Measurements from ENCODE around the gene GATAD2B. TPM values are rescaled to one million over a fixed set of nuclear protein-coding genes. Genes with fewer than 3 reads are reported as not detected.

The GATAD2B gene
- polyA plus RNA-seq, 1 donor from 2014 or later, result 12.8 TPM

- no peak overlapping the region for H2AFZ ChIP-seq (ENCODE audit: low read depth, low read length)
- no peak overlapping the region for H3K27ac ChIP-seq (ENCODE audit: low read length)
- H3F3A ChIP-seq (ENCODE audit: insufficient read depth, low read length, poor library complexity, severe bottlenecking), result peaks cover 4% of the 10 kb centered on the region
- peaks cover 8% of the 10 kb centered on the region for H3K79me2 ChIP-seq (replicated peaks; ENCODE audit: insufficient read depth, low read length)
- no peak for TF ChIP-seq MXI1 (conservative IDR thresholded peaks at IDR 0.05; ENCODE audit: poor library complexity, severe bottlenecking)
- no peak for TF ChIP-seq SMC3 (conservative IDR thresholded peaks at IDR 0.05; ENCODE audit: poor library complexity)
- no peak for TF ChIP-seq POLR2AphosphoS5 (IDR thresholded peaks at IDR 0.05)
- TF ChIP-seq RAD21 (conservative IDR thresholded peaks at IDR 0.05), result no peak
- TF ChIP-seq EZH2 (IDR thresholded peaks at IDR 0.05; ENCODE audit: borderline replicate concordance, insufficient read depth, low read length, poor library complexity, severe bottlenecking), result no peak
- no peak for TF ChIP-seq CTCF (IDR thresholded peaks at IDR 0.05; ENCODE audit: poor library complexity, severe bottlenecking)
- no peak for TF ChIP-seq REST (IDR thresholded peaks at IDR 0.05; ENCODE audit: borderline replicate concordance)
- TF ChIP-seq EP300 (conservative IDR thresholded peaks at IDR 0.05; ENCODE audit: poor library complexity, severe bottlenecking), result no peak
- no peak for TF ChIP-seq TAF1 (IDR thresholded peaks at IDR 0.05; ENCODE audit: low read depth)
- no peaks in the 10 kb centered on the region for H3K9me2 ChIP-seq (ENCODE audit: insufficient read depth, low read length)
- H4K20me1 ChIP-seq (ENCODE audit: insufficient read depth), result no peaks in the 10 kb centered on the region
- H3K9me3 ChIP-seq (ENCODE audit: low read length), result no peaks in the 10 kb centered on the region
- no peak overlapping the region for H3K4me2 ChIP-seq (ENCODE audit: low read length)
- H3K9ac ChIP-seq (ENCODE audit: low read length), result no peak overlapping the region
- H3K27me3 ChIP-seq (ENCODE audit: insufficient read depth, low read depth, low read length), result no peaks in the 10 kb centered on the region
- H3K36me3 ChIP-seq (ENCODE audit: insufficient read depth, low read length), result no peaks in the 10 kb centered on the region
- H3K4me3 ChIP-seq (ENCODE audit: low read length), result peak overlapping the region; percentile 91
Measured at GRCh38 chr1:153968972-153969371, 46.2 kb upstream of the GATAD2B start.

GRCh38 chr1:153968408-153968807 lies 45.6 kb upstream of the GATAD2B start:
- Histone ChIP-seq H4K20me1 (ENCODE audit: insufficient read depth) (no peaks in the 10 kb centered on the region), H3K27me3 (ENCODE audit: insufficient read depth, low read depth, low read length) (no peaks in the 10 kb centered on the region), H3K9ac (ENCODE audit: low read length) (peak overlapping the region; percentile 62), H3K9me2 (ENCODE audit: insufficient read depth, low read length) (no peaks in the 10 kb centered on the region), H2AFZ (ENCODE audit: low read depth, low read length) (no peak overlapping the region), H3K9me3 (ENCODE audit: low read length) (no peaks in the 10 kb centered on the region), H3K4me2 (ENCODE audit: low read length) (no peak overlapping the region), H3K79me2 (replicated peaks; ENCODE audit: insufficient read depth, low read length) (peaks cover 8% of the 10 kb centered on the region), H3K27ac (ENCODE audit: low read length) (peak overlapping the region; percentile 74), H3K36me3 (ENCODE audit: insufficient read depth, low read length) (no peaks in the 10 kb centered on the region), H3K4me3 (ENCODE audit: low read length) (peak overlapping the region; percentile 91), H3F3A (ENCODE audit: insufficient read depth, low read length, poor library complexity, severe bottlenecking) (peaks cover 4% of the 10 kb centered on the region)
- TF ChIP-seq TAF1 (IDR thresholded peaks at IDR 0.05; ENCODE audit: low read depth), result no peak
- no peak for TF ChIP-seq CTCF (IDR thresholded peaks at IDR 0.05; ENCODE audit: poor library complexity, severe bottlenecking)
- TF ChIP-seq SMC3 (conservative IDR thresholded peaks at IDR 0.05; ENCODE audit: poor library complexity), result no peak
- TF ChIP-seq REST (IDR thresholded peaks at IDR 0.05; ENCODE audit: borderline replicate concordance), result no peak
- TF ChIP-seq POLR2AphosphoS5 (IDR thresholded peaks at IDR 0.05), result no peak
- no peak for TF ChIP-seq EZH2 (IDR thresholded peaks at IDR 0.05; ENCODE audit: borderline replicate concordance, insufficient read depth, low read length, poor library complexity, severe bottlenecking)
- TF ChIP-seq EP300 (conservative IDR thresholded peaks at IDR 0.05; ENCODE audit: poor library complexity, severe bottlenecking), result no peak
- TF ChIP-seq MXI1 (conservative IDR thresholded peaks at IDR 0.05; ENCODE audit: poor library complexity, severe bottlenecking), result no peak
- no peak for TF ChIP-seq RAD21 (conservative IDR thresholded peaks at IDR 0.05)
